C1 segment of cervical spinal cord (tissue), 14 donors: ENCODE results near the gene PLA2G4A.

Source experiments
- DNase-seq, 14 donors: peaks; one replicate each; lab custom pipeline; 2025; lab: John Stamatoyannopoulos, UW

The PLA2G4A gene

DNA sequence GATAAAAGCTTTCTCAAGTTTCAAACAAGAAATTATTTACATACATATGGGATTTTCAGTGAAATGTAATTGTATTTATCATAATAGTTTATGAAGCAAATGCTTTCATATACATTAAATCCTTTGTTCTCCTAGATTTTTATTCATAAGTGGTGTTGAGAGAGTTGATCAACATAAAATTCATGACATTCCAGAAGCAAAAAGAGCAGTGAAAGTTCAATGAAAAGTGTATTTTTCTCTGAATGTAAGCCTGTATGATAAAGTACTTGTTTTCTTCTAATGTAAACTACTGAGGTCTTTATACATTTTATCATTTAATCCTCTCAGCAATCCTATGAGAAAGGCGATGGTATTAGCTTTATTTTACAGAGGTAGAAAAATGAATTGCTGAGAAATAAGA, 146.5 kb downstream of the PLA2G4A start:
- no peak for DNase-seq

DNA sequence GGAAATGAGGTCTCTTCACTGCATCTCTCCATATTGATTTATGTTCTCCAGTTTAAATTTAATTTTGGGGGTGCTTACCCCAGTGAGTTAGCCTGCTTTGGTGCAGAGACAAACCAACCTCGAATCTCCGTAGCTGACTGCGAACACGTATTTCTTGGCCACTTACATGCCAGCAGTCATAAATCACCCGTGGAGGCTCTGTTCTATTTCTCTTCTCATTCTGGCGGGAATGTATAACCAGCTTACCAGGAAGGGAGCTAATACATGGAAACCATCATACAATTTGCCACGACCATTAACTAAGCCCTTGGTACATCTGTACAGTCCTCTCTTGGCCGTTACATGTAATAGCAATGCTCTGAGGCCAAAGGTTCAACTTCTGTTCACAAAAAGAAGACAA, 148.0 kb downstream of the PLA2G4A start:
- no peak for DNase-seq

DNA sequence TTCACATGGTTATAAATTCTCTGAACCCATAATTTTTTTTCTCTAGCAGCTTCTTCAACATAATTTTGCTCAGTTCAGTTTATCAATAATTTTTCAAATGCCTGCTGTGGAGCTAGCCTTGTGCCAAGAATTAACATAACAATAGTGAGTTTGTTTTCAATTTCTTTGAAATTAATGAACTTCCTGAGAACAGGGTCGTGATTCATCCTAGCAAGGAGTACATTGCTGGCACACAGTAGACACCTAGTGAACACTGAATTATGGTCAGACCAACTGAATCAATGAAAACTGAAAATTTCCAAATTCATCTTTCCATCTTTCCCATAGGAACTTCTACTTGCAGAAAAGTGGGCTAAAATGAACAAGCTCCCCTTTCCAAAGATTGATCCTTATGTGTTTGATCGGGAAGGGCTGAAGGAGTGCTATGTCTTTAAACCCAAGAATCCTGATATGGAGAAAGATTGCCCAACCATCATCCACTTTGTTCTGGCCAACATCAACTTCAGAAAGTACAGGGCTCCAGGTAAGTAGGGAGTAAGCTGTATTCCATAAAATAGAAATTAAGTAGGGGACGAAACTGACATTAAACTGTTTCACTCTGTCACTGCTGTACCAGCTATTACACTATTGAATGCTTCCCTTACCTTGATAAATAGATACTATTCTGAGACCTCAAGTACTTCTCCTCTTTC, 148.7 kb downstream of the PLA2G4A start:
- DNase-seq = no peak

DNA sequence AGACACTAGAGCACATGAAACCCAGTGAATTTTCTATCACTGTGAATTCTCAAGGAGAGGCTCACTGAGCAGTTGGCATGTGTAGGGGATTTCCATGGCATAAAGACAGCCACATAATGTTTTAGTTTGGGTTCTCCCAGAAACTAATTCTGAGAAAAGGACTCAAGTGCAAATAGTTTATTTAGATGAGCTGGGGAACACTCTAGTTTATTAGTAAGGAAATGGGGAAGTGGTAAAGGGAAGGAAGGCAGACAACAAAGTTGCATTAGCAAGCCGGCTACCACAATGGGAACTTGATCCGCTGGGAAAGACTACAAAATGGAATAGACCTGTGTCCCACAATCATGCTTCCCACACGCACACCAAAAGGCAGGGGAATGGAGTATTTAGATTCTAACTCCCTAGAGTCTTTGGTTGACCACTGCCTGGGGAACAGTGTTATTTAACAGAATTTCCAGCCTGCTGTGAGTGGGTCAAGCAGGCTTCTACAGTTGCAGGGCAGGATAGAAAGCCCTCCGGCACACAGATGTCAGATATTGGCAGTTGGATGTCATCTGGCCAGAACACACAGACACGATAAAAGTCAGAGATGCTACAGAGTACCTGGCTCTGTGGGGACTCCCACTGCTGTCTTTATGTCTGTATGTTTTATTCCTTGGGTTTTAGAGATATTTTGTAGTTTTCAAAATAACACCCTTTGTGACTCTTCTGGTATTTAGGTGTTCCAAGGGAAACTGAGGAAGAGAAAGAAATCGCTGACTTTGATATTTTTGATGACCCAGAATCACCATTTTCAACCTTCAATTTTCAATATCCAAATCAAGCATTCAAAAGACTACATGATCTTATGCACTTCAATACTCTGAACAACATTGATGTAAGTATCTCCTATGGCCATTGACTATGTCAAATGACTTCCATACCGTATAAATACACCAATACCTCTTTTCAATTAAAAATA, 150.1 kb downstream of the PLA2G4A start:
- peak in 1 of 14 donors; percentile 2 for DNase-seq

DNA sequence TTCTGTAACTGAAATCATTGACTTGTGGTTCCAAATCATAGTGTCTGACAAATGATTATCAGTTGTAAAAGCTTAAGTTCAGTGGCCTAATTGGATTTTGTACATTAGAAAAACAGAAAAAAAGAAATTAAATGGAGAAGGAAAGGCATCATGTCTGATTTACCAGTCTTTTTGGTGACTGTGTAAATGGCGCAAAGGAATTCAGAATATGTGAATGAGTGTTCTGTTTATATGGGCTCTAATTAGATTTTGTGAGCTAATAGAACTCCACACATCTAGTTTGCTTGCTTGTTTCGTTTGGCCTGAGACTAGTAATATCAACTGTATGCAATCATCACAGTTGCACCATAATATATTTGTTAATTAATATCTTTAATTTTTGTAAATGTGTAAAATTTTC, 151.7 kb downstream of the PLA2G4A start:
- no peak for DNase-seq

DNA sequence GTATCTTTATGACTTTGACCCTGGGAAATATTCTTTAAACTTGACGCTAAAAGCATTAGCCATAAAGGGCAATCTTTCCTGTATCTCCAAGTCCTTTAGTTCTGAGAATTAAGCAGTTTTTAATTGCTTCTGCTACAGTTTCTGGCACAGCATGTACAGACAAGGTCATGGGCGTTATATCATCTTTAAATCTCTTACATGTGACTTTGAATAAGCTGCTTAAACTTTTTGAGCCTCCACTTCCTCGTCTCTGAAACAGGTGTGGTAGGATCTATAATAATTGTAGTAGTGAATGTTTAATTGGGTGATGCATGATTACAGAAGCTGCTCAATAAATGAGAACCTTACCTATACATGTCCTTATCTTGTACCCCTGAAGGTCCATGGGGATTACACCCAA, 153.4 kb downstream of the PLA2G4A start:
- no peak for DNase-seq

DNA sequence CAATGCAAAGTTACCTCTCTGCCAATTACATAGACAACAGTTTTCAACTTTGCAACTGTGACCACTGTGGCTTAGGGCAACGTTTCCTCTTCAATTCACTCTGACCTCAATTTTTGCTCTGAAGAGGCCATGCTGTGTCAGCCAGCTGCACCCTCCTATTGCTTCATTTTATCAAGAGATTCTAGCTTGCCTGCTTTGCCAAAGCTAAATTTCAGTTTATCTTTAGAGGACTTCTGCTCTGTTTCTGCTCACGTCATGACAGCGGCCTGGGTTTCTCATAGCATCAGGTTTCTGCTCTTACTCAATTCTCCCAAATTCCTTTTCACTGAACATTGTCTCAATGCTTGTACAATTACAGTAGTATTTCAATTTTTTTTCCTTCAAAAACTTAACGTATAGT, 154.6 kb downstream of the PLA2G4A start:
- no peak for DNase-seq

DNA sequence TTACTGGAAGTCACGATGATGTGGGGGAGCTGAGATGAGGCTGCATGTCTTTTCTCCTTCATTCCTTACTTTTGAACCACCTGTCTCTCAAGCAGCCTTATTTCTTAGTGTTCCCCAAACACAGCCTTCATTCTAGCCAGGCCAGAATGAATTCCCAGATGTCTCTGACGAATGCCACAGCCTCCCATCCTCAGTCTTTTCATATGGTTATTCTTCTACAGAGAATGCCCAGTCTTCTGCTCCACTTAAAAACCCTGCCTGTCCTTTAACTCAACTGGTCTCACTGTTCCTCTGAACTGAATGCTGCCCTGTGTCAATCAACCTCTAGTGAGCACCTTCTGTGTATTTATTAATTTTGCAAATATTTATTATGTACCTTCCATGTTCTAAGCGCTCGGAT, 156.2 kb downstream of the PLA2G4A start:
- no peak for DNase-seq

DNA sequence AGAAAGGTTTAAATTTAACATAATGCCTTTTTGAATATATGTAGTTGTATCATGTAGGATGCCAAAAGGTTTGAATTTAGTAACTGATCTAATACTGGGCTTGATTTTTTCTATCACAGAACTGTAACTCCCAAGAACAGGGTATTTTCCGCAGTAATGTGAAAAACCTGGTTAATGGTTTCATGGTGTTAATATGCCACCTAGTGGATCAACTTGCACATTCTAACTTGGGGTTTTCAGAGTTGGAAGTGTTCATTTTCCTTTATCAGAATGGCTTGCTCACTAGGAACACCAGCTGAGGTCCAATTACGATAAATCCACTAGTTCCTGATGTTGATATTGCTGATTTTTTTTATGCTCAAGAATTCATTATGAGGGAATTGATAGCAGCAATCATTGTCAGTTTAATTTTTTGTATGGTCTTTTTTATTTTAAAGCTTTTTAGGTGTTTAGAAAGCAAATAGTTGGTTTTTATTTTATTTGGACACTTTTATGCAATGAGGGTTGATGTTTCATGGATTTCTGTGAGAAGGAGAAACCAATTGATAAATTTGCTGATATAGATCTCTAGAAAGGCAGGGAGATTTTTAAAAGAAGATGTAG, 157.2 kb downstream of the PLA2G4A start:
- peak in 2 of 14 donors; percentile 1 to 9 for DNase-seq

DNA sequence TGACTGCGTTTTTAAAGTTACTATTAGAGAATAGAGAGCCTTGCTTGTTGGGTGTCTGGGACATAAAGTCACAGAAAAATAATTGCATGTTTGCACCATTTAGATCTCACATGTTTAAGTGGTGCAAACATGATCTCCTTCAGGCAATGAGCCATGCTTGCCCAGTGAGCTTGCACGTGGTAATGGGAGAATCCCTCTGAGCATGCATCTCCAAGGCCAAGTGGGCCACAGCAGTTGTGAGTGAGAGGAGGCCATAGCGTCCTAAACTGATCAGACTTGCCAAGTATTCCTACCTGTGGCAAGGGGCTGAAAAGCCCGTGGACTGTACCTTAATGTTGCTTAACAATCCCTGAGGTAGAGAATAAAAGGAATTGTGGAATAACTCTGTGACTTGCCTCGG, 158.3 kb downstream of the PLA2G4A start:
- DNase-seq = no peak

DNA sequence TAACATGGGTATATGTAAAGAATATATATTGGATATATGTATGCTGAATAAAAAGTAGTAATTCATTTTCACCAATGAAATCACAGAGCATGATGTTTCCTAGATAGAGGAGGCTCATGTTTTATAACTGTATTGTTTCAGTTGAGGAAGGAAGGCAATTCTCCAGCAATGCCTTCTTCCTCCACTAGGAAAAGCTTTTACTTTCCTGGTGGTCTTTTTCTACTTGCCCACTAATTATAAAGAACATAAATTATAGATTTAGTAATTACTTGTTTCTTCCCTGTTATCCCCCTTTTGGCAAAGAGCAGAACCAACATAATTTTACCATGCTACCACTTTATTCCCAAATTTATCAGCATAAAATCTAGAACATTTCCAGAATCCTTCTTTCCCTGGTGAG, 159.0 kb downstream of the PLA2G4A start:
- DNase-seq = no peak

DNA sequence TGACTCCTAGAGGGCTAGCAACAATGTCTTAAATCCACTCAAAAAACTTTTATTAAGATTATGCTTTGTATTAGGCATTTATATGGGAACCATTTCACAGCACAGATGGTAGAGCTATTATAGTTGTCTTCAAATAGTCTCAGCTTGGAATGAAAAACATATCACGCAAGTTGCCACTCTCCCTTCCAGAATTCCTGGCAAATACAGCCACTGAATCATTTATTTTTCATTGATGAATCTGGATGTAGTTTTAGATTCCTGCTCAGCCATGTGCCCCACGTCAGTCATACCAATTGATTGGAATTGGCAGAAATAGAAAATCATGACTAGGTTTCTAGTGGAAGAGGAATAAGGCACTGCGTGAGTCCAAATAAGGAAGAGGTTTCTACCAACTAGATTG, 165.2 kb downstream of the PLA2G4A start:
- no peak for DNase-seq

DNA sequence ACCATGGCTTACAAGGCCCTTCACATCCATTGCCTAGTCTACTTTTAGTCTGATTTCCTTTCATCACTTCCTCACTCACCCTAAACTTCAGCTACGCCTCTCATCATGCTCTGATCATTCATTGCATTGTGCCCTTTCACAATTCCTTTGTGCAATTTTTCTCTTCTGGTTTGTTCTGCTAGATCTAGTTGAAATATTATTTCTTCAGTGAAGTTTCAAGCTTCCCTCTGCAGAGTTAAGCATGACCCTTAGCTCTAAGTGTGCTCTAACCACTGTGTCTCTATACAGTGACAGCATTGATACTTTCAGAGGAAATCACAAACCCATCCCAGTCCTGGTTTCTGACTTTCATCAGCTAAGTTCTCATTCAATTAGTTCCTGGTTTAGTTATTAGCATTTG, 166.1 kb downstream of the PLA2G4A start:
- DNase-seq = no peak

DNA sequence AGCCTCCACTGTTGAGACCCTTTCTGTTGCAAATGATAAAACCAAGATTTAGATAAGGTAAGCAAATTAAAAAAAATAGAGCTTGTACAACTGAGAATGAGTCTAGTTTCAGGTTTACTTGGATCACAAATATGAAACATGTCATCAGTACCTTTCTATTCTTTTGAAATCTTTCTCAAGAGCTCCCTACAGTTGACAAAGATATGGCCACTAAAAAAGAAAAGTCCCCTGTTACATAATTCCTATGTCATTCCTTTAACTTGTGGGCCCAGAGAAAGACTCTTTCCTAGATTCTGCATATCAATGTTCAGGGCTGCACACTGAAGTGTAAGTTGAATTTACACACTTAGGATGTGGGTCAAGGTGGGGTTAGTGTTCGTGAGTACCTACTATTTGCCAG, 168.1 kb downstream of the PLA2G4A start:
- DNase-seq = no peak

DNA sequence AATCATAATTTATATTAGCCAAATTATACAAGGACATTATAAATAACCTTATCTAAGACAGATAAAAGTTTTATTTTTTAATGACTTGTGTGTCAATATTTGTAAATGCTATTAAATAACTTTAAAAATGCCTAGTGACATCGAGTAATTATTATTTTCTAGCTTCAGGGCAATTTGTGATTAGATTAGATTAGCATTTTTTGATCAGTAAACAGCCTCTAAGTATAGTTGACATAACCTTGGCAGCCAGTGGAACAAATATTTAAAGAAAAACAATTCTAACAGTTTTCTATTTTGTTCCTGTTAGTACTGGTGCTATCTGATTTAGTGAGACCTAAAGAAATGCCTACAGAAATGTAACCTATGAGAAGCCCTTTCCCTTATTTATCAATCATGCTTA, 169.1 kb downstream of the PLA2G4A start:
- no peak for DNase-seq

DNA sequence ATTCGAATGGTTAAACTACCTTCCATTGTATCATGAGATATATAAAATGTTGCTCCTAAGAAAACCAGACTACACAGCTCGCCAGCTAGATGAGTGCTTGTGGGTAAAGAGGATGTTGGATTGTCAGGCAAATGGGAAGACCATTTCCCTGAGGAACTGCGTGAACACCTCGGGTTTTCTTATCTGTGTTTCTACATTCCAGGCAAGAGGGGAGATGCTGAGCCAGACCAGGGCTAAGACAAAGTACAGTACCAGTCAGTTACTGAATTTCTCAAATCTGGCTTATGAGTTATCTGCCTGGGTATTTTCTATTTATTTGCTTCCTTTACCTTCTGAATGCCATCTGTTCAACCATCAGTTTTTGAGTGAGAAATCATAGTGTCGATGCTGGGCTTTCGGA, 170.8 kb downstream of the PLA2G4A start:
- no peak for DNase-seq

DNA sequence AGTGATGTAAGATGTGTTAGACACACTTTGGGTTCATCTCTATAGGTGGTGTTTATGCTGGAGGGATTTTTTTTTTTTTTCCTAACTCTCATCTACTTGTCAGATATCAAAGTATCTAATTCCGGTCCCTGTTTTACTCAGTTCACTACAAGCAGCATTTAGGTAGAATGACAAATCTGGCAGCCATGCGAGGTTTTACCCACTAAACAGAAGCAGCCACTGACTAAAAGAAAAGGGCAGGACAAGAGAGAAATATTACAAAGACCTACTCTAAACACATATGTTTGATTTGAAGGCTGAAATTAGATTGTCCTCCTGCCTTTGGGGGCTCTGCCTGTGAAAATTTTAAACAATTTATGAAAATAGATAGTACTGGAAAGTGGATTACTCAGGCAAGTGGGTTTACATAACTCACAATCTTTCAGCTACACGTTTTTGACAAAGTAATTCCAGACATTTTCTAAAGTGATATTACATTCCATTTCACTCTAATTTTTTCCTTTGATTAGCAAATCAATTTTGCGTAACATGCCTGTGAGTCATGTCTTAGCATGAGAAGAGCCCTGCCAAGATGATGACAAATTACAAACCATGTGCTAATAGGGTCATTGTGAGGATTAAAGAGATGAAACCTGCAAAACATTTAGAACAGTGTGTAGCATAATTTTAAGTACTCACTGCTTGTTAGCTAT, 172.6 kb downstream of the PLA2G4A start:
- no peak for DNase-seq

DNA sequence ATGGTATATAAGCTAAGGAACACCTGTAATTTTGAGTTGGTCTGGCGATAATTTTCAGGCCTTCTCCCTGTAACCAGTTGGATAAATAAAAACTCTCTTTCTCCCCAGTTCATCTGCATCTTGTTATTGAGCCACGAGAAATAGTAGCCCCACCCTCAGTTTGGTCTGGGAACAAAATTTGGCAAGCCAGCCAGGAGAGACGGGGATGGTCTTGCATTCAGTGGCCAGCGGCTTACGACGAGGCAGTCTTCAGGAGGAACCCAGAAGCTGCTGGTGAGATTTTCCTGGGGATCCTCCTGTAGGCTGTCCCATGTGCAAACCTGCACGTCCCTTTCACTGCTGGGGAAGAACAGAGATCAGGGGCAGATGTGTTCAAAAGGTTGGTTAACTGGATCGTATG, 174.6 kb downstream of the PLA2G4A start:
- no peak for DNase-seq

DNA sequence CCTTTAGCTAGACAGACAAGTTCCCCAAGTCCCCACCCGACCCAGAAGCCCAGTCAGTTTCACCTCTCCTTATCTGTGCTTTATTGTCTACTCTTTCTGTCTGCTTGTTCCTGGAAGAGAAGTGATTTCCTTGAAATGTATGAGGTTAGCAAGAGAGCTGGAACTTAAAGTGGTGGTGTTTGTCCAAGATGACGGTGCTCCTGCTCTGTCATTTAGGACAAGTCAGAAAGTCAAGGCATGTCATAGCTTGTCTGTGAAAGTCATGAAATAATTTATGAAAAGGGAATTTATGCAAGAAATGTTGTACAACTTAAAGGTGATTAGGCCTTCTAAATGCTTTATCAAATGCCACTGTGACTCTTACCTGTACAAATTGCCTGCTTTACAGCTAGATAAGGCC, 178.1 kb downstream of the PLA2G4A start:
- DNase-seq = no peak

DNA sequence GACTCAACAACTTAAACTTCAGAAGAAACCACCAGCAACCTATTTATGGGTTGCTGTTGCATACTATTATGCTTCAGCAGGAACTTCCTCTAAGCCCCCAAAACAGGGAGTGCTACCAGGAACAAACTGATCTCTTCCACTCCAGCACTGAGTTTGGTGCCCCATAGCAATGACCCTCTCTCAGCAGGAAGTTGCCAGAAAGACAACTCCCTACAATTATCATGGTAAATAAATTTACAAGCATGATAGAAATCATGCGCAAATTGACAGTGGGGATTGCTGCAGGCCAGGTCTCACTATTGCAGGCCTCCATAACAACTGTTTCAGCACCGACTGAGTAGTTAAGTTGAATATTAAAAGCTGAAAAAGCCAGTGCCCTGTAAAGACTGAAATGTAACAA, 180.6 kb downstream of the PLA2G4A start:
- DNase-seq = no peak

DNA sequence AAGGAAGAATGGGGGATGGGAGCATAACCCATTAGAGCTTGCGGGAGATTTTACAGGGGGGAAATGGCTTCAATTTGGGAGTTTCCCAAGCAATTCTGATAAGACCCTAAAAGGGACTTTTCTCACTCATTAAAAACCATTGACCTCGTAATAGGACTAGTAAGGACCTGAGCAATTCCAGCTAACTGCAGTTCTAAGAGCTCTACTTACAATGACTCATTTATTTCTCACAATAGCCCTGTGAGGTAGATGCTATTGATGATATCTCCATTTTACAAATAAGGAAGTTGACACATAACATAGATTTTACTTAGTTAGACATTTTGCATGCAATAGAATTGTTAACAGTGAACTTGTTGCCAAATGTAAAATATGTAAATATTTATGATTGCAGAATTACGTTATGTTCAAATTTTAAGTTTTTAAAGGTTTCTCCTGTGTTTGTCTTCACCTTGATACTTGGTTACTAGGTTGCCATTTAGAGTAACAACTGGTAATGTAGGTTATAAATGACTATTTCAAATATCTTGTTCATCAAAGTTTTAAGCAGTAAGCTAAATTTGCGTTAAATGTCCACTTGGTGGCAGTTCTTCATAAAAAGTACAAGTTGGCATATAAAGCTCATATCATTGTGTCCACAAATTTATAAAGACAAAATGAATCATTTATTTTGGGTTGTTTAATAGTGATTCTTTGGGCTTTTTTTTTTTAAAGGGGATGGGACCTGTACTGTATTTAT, 182.0 kb downstream of the PLA2G4A start:
- DNase-seq = no peak
